GM13977 (cell line): ENCODE measurements around the gene MED28.
"Not testable (repeated sequence)": the region's sequence is repeated elsewhere in the genome, so short reads cannot be mapped to it uniquely, and the experiment has no call there.

Experiments
- DNase-seq: peaks from one replicate; pipeline ENCODE4 v3.0.0; 2012; ENCODE audit warnings: low spot score
- CTCF ChIP-seq: IDR thresholded peaks from 2 replicates; pipeline ENCODE4 v1.5.1; 2012; ENCODE audit warnings: mild to moderate bottlenecking, control low read depth; ENCODE audit not compliant: insufficient read depth; ENCODE audit errors: extremely low read depth, missing control alignments
- in situ Hi-C: fragments of 300-500 bp; cut with MboI; formaldehyde crosslinking; loops from one replicate; pipeline ENCODE4 v1.12.0; 2022; ENCODE audit warnings: low sequenced_read_pairs, low pct_unique_long_range_greater_than_20kb, mixed read lengths, inconsistent platforms; ENCODE audit not compliant: unreplicated experiment

Gene MED28

GRCh38 chr4:17614416-17615299, at the start of gene MED28:
MED28 (plus strand) TSS chr4:17614641; CDS start chr4:17614655, 14 bp downstream.
- no peak for TF ChIP-seq CTCF
- DNase-seq, result peak; percentile 94
- in situ Hi-C loops, result no loop called here

DNA sequence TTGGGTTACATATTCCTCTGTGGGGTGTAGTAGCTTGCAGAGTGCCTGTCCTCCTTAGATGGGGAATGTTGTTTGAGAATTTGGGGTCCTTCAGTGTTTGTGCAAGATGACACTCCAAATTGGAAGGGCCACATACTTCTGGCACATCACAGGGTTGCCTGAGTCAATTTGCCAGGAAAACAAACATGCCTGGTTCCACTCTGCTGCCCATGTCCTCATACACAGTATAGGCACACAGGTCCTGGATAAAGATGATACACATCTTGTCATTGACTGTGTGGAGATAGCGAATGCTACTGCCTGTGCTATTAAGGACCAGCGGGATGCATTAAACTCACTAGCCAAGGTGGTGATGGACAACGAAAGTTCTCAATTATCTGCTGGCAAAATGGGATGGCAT, 48.6 kb upstream of the MED28 start:
- no peak for TF ChIP-seq CTCF
- in situ Hi-C loops, result loop anchor here (25.0 kb wide), 1 partner anchor 471 kb away; no protein-coding TSS in a partner anchor
- no peak for DNase-seq

GRCh38 chr4:17567271-17567670, 47.2 kb upstream of the MED28 start:
- no peak for DNase-seq
- in situ Hi-C loops, result loop anchor here (25.0 kb wide), 1 partner anchor 470 kb away; no protein-coding TSS in a partner anchor
- no peak for TF ChIP-seq CTCF

DNA sequence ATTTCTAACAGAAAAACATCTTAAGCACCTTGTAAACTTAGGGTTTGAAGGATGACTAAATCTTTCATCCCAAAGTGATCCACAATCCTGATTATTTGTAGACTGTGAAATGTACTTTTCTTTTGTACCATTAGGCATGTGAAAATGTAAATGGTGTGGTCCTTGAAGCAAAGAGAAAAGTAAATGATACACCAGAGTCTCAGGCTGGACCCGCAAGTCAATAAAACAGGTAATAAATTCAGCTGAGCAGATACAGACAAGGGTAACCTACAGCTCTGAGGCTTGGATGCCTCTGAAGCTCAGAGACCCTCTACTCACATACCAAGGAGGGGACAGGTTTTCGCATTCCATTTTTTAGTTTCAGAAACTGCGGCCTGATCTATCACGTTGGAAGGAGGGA, 40.2 kb upstream of the MED28 start:
- no peak for TF ChIP-seq CTCF
- DNase-seq, result no peak
- in situ Hi-C loops, result loop anchor here (25.0 kb wide), 1 partner anchor 463 kb away; no protein-coding TSS in a partner anchor

- DNase-seq, in situ Hi-C loops: not testable (repeated sequence)
Observed at GRCh38 chr4:17575177-17575576, 39.3 kb upstream of the MED28 start.

DNA sequence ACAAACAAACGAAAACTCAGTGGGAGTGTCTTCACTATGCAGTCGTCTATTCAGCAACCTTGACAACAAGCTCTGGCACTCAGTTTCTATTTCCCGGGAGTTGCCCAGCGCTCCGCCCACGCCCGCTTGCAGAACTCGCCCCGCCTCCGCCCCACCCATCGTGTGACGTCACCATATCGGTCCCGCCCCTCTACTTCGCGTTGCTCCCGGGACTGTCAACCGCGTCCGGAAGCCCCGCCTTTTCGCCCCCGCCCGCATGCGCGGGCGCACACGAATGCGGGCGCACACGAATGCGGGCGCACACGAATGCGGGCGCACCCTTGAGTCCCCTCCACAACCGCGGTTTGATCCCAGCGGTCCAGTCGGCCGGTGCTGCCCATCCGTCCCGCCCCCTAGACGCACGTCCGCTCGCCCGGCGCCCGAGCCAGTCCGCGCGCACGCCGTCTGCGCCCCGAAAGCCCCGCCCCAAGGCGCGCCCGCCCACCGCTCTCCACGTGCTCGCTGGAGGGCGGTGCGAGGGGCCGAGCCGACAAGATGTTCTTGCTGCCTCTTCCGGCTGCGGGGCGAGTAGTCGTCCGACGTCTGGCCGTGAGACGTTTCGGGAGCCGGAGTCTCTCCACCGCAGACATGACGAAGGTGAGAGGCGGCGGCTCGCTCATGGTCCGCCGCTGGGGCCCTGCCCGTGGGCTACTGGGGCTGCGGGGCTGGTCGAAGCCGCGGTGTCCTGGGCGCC, 37.3 kb upstream of the MED28 start, which contains the start of gene LAP3:
Gene LAP3, plus strand, starts transcription at position 267 of the 733 bp plus-strand sequence. Its CDS starts 268 bp downstream, at position 535.
- DNase-seq, result peak; percentile 96
- in situ Hi-C loops, result no loop called here
- TF ChIP-seq CTCF, result no peak
